ENCODE results near the gene PPP1R17. TPM values are rescaled to one million over a fixed set of nuclear protein-coding genes. Genes with fewer than 3 reads are reported as not detected.

Gene PPP1R17
- total RNA-seq, 2 experiments from 2014 or later, result not detected

Other genes with a start within 250 kb of the PPP1R17 start
- not detected for gene ITPRID1, start 173.1 kb upstream of the PPP1R17 start, total RNA-seq

Measured in activated naive CD4-positive, alpha-beta T cell treated with anti-CD3 and anti-CD28 coated beads for 36 hours (primary cell).